Measurements from ENCODE around the gene PDE4D.

DNA sequence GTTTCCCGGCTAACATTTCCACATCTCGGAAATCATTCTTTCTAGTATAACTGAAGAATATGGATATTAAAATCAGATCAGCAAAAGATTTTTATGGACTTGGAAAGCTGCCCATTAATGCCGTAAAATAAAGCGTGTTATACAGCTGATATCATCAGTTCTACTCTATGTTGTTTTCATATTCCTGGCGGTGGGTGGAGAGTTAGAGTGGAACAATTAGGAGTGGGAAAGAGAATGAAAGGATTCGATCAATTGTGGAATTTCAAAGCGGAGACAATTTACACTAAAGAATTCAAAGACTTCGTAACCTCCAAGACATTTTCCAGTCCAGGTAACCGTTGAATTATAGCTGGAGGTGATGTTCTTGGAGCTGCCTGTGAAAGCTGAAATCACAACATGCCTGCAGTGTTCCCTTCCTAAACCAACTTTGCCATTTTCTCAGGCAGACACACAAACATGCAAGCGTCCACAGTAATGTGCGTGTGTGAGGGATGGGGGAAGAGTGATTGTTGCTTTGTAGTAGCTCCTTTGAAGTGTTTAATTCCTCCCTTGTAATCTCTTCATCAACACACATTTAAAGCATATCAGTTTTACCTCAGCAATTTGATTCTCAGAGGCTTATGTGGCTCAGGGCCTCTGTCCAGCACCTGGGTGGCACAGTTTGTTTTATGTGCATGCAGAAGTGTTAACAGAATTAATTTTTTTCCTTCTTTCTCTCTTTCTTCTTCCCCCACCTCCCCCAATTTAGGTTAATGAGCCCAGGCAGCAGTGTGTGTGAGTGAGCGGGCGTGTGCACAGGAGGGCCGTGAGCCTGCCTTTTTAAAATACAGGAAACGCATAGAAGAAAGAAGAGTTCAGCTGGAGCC is 766.6 kb downstream of the PDE4D start:
- no peak for TF ChIP-seq CTCF (IDR thresholded peaks at IDR 0.05)
- no peak for TF ChIP-seq POLR2A (IDR thresholded peaks at IDR 0.05)

Measured in heart left ventricle (tissue), 13 donors.